GM18511 (cell line): ENCODE data around the gene TSC22D3.

Experiments
- ATAC-seq: cut with Tn5 transposase; IDR thresholded peaks from one replicate; pipeline ENCODE4 v1.9.1; 2021; ENCODE audit warnings: mild to moderate bottlenecking, moderate library complexity; ENCODE audit not compliant: unreplicated experiment

The TSC22D3 gene

DNA sequence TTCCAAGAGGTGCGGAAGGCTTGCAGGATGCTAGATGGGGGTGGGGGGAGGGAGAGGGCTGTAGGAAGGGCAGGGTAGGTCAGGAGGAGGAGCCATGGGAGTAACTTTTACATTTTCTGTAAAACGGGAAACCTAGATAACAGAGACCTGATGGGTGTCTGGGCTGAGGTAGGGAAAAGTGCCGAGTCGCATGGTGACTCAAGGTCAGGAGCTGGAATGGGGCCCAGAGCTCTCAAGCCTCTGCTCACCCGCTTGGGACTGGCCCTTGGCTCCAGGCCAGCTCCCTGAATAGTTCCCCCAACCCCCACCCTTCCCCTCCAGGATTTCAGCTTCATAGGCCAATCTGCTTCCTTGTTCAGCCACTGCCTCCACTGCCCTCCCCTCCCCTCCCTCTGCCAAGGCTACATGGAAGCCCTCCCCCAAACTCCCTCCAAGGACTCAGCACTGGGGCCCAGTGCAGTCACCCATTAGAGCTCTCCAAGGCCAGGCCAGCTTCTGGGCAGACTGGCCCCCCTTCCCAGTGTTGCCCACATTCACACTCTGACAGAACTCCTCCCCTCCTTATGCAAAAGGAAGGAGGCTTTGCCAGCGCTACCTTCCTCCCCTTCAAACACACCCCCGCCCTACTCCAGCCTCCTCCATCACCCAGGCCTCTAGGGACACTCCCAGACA, 43.6 kb downstream of the TSC22D3 start:
- ATAC-seq: no peak

DNA sequence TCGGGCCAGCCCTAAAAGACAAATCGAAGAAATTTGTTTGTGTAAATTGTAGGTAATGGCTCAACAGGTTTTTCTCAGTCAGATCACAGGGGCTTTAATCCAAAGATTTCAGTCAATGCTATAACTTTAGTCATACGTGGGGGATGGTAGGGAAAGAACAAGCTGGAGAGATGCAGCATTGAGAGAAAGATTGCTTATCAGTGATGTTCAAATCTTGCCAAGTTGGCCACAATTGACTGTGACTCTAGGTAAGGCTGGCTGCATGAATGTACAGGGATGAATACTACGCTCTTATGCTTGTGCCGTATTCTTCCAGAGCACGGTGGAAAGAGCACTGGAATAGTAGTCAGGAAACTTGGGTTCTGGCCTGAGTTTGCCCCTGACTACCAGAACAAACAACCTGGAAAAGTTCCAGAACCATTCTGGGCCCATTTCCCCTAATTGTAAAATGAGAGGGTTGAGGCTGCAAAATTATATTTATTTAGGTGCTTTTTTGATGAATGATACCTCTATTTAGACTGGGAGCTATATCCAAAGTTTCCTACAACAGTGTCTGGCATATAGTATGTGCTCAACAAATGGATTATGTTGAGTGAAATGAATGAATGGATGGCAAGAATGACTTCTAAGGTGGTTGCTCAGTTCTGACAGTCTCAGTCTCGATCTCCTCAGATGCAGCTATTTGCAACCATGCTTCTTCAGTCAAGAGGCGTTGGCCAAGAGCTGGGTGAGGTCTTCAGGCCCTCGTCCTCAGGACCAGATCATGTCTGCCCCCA, 44.4 kb downstream of the TSC22D3 start:
- no peak for ATAC-seq

DNA sequence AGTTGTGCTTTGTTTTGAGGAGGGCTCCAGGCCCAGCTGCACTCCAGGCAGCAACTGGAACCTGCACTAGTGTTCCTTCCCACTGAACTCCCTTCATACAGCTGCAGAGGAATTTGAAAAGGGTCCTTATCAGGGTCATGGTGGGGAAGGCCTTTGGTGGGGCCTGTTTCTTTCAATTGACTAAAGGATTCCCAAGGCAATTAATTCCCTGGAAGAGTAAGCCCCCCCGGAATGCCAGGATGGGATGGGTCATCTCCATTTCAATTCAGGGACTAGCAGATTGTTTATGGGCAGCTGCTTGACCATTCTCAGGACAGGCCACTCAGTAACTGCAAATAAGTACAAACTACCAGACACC, 45.3 kb downstream of the TSC22D3 start:
- no peak for ATAC-seq

DNA sequence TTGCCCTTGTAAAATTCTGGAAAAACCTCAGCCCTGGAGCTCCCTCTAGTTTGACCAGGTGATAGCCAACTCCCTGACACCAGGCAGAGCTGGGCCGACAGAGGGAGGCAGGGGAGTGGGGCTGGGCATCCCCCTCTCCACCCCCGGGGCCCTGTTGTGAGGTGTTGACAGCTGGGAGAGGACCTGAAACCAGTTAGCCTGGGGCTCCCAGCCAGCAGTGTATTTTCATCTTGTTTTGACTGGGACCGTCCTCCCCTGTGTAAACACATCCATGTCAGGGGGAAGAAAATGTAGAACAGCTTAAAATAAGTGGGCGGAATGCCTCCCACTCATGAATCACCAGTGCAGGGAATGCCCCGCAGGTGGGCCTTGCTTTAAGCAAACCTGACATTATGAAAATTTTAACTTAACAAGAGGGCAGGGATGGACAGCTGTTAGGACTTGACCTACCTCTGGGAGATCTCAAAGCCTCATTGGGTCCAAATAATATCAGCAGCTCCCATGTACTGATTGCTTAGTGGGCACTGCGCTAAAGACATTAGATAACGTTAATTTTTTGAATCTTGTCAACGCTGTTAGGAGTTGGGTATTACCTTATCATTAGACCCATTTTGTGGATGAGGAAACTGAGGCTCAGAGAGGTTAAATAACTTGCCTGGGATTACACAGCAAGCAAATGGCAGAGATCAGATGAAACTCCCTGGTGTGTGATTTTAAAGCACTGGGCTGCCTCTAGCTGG, 45.9 kb downstream of the TSC22D3 start:
- peak; percentile 91 for ATAC-seq

DNA sequence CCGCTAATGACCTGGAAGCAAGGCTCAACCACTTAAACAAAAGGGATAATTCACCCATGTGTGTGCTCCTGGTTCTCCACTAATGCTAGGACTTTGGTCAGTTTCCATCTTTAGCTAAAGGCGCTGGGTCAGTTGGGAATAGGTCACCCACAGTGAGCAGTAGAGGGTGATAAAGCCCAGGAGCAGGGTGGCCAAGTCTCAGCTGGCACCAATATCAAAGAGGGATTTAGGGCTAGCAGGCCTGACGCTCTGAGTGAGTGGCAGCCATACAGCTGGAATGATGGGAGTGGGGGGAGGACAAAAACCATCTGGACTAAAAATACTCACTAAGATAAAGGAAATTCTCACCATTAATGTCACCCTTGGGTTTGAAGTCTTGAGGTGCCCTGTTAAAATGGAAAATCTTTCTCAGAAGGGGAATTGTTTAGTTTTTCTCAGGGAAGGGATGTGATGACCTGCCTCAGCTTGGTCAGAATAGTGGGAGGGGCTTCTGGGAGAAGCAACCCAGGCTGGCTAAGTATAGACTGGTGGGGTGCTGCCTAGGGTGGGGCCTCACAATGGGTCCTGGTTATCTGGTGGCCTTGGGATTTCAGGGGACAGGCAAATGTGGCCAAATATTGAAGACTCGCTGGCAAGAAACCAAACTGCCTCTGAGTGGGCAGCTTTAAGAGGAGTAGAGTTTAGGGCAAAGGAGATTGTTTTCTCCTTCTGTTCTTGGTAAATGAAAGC, 47.1 kb downstream of the TSC22D3 start:
- ATAC-seq: no peak

- no peak for ATAC-seq
Measured at GRCh38 chrX:107726816-107727534, 48.6 kb downstream of the TSC22D3 start.

- ATAC-seq: no peak
Measured at GRCh38 chrX:107725761-107726555, 49.6 kb downstream of the TSC22D3 start.

DNA sequence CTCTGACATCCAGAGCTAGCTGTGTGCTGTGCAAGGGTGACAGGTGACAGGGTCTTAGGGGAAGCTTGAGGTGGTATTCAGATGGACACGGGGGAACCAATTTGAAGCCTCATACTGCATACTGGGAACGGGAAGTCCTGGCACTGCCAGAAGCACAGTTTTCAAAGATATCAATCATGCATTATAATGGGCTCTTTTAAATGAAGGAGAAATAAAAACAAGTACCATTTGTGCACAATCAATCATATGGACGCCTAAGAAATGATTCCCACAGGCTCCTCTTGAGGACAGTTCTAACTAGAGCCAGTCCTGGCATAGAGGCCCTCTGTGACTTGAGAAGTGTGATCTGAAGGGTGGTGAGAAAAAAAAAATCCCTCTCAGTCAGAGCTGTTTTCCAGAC, 50.9 kb downstream of the TSC22D3 start:
- ATAC-seq: no peak

DNA sequence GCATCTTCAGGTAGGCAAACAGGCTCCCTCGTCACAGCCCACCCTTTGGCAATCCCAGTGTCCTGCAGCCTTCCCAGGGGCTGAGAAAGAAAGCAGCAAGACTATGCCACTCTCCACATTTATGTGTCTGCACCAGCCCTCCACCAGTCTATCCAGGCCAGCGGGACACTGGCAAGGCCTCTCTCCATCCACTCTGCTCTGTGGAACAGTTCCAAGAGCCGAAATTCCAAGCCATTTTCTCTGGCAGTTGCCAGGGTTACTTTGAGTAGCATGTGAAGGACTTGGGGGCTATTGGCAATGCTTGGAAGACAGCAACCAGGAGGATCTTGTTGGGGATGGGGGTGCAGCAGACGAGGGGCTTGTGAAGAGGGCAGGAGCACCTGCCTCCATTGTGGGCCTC, 52.1 kb downstream of the TSC22D3 start:
- ATAC-seq: no peak

DNA sequence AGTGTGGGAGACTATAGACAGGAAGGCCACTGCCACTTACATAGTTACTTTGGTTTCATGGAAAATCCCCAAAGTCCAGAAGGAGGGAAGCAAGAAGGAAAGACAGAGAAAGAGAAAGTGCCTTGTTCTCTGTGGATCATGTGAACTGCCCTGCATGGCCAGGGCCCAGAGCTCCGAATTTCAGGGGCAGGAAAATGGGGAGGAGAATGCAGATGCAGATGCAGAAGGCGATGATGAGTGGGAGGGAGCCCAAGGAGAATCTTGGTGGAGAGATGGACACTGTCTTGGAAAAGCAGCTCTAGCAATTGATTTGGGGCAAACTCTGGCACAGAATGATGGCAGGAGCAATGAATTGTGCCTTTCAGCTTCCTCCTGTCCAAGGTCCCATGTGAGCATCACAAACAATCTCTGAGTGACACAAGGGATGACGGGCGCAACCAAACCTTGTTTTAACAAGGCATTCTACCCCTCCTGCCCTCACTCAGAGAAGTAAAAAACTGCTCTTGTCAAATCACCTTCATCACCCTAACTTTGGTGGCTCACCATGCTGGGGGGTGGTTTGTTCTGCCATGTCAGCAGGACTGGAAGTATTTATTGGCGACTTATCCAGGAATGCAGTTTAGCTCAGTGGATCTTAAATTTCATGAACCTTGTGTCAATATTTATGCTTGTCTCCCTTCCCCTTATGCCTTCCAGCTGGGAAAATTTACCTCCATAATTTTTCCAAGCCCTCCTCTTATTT, 53.5 kb downstream of the TSC22D3 start:
- no peak for ATAC-seq

- peak; percentile 64 for ATAC-seq
Measured at GRCh38 chrX:107721318-107721717, 54.3 kb downstream of the TSC22D3 start.

GRCh38 chrX:107718156-107718621, 57.4 kb downstream of the TSC22D3 start:
- no peak for ATAC-seq

DNA sequence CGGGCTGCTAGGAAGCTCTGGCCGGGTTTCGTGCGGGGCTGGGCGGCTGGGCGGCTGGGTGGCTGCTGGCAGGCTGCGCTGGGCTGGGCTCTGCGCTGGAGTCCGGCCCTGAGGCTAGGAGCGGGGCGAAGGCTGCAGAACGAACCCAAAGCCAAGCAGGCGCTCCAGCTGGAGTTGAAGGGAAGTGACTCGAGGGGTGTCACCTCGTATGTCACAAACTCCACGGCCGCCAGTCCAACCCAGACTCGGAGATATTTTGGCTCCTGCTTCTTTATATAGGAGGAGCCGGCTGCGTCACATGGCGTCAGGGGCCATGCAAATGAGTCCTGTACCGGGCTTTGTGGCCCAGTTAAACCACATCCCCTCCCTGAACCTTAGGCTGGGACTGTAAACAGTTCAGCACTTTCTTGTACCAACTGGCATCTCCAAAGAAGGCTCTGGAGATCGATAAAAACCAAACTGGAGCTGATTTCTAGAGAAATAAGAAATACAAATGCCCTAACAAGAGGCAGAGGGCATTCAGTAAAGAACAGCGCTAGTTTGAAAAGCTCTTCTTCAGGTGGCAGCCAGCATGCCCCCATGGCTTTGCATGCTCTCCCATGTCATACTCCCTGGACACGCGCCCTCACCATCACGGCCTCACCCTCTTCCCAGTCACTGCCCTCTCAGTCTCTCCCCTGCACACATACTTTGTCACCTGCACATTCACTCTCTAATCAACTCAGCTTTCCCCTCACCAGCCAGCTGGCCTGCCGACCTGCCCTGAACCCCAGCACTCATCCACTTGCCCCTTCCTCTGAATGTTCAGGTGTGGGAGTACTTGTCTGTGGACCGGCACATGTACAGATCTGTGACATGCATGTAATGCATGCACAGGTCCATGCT, 58.5 kb downstream of the TSC22D3 start:
- ATAC-seq: peak; percentile 80

DNA sequence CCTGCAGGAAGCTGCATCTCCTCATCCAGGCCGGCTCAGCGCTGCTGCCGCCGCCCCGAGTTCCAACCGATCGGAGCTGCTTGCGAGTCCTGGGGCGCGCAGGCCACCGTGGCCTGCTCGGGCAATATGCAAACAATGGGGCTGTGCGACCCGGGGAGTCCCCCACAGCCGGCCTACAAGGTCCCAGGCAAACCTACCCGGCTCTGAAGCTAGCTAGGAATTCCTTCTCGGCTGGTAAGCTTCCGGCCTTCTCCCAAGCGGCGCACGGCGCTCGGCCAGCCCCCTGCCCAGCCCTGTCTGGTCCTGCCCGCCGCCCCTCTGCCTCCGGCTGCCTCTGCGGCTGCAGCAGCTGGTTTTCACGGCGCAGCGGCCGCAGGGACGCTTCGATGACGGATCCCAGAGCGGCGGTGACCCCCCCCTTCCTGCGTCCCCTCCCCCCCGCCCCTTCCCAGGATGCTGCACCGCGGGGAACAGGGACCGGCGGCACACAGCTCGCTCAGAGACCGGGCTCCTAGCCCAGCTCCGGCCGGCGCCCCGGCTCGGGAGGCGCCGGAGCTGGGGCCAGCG, 59.4 kb downstream of the TSC22D3 start:
- peak; percentile 29 for ATAC-seq

DNA sequence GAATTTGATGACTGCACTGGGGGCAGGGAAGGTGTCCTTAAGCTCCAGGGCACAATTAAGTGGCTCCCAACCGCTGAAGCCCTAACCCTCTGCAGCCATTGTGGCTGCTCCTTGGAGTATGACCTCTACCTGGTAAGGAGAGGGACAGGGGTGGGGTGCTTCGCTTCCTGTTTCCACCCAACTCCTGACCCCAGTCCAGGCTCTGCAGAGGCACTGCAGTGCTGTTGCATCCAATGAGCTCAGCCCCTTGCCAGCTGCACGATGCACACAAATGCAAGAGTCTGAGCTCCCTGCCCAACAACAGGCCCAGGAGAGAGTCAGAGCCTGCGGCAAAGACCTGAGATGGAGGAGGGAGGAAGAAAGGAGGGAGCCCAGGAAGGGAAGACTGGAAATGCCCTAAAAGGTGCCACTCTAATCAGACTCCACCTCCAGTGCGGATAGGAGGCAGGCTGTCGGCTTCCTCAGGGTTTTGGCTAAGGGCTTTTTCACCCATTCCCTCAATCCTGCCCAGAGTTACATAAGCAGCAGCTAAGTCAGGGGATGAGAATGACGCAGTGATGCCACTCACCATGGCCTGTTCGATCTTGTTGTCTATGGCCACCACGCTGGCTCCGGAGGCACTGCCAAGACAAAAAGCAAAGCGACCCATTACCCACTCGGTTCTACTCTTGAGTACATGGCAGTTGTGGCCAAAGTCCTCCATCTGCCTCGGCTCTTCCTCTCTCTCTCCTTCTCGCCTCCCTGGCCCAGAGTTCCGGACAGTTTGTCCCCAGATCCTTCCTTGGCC, 60.1 kb downstream of the TSC22D3 start:
- ATAC-seq: no peak

DNA sequence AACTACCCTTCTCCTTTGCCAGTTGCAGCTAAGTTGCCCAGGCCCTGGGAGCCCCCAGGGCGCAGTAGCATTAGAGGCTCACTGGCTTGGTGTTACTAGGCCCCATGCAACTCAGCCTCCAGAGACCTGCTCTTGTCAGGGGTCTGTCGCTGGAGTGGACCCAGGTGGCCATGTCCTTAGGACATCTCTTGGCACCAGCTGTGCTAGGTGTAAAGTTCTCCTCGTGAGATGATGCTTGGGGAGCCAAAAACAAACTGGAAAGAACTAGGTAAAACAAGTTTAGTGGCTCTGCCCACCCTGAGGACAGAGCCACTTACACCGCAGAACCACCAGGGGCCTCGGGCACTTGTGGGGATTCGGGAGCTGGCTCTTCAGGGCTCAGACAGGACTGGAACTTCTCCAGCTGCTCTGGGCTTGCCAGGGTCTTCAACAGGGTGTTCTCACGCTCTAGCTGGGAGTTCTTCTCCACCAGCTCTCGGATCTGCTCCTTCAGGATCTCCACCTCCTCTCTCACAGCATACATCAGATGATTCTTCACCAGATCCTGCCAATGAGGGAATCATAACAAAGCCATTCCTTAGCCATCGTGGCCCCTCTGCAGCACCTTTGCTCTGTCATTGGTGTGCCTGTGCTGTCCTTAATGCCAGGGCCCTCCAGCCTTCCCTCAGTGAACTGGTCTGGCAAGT, 61.2 kb downstream of the TSC22D3 start:
- no peak for ATAC-seq
